Fibroblast of upper back skin (primary cell): ENCODE results near the gene SYNE2.
"Not testable (repeated sequence)": the region's sequence is repeated elsewhere in the genome, so short reads cannot be mapped to it uniquely, and the experiment has no call there.

Experiments
- DNase-seq: peaks from one replicate; pipeline ENCODE4 v3.0.0-alpha.2; 2013

SYNE2 gene

DNA sequence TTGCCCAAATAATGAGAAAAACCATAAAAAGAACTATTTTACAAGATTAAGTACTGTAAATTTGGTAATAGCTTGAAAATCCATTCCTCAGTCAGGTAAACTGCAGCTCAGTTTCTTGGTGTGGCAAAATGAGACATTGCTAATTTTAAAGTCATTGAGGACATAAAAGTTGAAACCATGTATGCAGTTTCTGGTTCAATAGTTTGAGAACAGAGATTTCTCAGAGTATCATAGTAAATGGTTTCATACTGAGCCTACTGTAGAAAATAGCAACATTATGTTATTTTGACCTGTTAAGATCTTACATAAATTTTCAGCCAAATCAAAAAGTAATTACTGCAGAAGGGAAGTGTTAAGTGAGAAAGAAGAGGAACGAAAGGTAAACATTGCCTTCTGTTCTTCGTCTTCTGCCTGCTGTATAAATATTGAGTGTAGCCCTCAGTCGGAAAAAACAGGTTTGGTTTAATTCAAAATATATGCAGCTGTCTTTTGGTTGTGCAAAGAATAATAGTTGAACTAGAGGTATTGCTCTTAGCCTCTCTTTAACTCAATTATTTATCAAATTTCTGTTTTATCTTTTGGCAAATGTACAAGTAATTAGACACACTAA is 119.6 kb downstream of the SYNE2 start:
- no peak for DNase-seq

DNA sequence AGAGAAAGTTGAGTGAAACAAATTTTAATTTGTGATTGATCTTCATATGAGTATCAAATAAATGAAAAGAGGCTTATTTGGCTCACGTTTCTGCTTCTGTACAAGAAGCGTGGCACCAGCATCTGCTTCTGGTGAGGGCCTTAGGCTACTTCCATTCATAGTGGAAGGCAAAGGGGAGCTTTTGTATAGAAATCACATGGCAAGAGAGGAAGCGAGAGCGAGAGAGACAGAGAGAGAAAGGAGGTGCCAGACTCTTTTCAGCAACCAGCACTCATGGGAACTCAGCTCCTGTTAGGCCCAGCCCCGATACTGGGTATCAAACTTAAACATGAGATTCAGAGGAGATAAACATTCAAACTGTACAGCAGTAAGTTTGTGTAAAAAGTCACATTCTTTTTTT is 121.4 kb downstream of the SYNE2 start:
- DNase-seq, result no peak

DNA sequence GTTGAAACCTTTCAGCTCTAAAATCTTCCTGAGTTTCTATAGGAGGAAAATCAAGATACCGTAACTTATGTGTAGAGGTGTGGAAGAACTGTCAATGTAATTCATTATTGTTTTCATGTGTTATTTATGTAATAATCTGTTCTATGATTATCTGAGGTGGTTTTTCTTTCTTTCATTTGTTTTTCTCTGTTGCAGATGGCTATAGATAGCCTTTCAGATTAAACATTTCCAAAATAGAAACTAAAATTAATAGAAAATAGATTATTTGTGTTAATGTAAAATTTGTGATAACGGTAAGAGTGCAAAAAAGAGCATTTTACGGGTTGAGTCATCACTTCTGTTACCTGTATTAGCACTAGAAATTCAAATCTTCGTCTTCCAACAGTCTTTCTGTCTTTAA is 128.8 kb downstream of the SYNE2 start:
- no peak for DNase-seq

DNA sequence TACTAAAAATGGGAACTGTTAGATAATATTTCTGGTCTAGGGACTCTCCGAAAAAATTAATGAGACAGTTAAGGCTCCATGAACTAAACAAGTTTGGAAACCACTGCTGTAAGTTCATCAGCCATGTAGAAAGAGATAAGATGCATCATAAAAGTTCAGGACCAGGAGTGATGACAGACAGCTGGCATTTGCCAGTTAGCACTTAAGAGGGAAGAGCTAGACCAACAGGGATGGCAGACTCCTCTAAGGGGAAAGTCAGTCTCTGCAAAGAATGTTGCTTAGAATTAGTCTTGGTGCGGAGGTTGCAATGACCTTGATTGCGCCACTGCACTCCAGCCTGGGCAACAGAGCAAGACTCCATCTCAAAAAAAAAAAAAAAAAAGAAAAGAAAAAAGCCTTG is 129.4 kb downstream of the SYNE2 start:
- DNase-seq, result no peak

DNA sequence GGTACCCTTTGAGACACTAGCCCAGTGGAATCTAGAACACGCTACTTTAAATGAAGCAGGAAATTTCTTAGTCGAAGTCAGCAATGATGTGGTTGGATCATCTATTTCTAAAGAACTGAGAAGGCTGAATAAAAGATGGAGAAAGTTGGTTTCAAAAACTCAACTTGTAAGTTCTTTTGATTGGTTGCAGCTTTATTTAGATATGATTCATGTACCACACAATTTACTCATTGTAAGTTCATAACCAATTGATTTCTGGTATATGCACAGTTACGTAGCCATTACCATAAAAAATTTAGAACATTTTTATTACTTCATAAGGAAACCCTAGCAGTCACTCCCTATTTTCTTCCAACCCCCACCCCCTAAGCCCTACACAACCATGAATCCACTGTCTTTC is 129.8 kb downstream of the SYNE2 start:
- no peak for DNase-seq

DNA sequence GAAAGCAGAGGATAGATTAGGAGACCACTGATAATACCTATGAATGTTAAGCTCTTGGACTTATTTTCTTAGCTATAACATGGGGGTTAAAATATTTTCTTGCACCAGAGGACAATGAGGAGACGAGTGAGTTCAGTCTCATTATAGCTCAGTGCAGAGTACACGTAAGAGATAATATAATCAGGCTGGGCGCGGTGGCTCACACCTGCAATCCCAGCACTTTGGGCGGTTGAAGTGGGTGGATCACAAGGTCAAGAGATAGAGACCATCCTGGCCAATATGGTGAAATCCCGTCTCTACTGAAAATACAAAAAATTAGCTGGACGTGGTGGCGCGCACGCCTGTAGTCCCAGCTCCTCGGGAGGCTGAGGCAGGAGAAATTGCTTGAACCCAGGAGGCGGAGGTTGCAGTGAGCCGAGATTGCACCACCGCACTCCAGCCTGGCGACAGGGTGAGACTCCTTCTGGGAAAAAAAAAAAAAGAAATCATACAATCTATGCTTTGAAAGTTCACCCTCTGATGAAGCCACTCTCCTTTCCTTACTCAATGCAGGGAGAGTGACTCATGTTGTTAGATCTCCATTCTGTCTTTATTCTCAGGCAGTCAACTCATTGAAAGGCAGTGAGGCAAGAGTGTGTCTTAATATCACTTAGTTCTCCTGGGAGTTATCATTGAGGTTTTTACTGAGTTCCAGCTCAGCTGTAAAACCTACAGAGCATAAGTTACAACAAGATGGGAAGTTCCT is 134.2 kb downstream of the SYNE2 start:
- peak; percentile 84 for DNase-seq

DNA sequence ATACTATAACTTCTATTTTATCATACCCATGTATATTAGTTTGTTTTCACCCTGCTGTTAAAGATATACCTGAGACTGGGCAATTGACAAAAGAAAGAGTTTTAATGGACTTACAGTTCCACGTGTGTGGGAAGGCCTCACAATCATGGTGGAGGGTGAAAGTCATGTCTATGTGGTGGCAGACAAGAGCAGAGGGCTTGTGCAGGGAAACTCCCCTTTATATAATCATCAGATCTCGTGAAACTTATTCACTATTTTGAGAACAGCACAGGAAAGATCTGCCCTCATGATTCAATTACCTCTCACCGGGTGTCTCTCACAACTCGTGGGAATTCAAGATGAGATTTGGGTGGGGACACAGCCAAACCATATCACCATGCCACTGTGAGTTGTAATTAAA is 135.8 kb downstream of the SYNE2 start:
- no peak for DNase-seq

DNA sequence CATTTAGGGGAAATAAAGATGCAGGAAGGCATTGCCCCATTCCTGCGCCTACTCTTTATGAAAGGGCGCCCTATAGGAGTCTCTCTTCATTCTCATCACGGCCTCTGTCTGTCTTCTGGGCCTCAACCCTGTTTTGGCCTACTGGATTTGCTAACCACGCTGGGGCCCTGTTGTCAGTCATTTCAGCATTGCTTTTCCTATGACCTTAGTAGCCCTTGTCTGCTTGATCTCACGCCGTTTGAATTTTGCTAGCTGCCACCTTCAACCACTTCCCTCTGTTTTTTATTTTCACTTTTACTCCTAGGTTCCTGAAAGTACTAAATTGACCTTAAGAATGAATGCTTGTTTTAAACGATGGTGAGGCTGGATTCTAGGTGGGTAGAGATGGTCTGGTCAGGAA is 139.0 kb downstream of the SYNE2 start:
- DNase-seq, result no peak

DNA sequence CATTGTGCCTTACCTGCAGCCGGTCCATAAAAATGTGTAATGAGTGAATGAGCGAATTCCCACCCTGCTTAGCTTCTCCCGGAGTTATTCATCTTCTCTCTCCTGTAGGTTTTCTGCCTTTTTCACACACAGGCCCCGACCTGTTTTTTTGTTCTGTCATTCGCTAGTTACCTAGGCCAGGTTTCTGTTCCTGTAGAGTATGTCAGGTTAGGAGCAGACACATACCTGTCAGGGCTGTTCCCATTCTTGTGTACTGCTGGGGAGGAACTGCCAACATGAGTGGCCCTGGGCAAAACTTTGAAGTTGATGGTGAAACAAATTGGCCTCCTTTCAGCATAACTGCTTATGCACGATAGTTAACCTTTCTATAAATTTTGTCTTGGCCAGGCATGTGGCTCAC is 140.1 kb downstream of the SYNE2 start:
- no peak for DNase-seq

DNA sequence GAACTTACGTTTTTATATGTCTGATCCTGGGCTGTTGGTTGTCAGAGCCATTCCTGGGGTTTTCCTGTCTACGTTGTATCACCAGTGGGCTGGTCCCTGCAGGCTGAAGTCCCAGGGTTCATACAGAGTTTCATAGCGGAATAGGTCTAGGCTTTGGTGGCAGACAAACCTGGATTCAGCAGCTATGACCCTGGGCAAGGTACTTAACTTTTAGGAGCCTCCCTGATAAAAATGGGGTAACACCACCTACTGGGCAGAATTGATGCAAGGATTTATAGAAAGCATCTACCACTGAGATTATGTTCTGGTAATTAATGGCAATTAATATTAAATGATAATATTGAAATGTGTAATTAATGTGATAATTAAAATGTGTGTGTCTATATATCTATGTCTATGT is 141.2 kb downstream of the SYNE2 start:
- no peak for DNase-seq

DNA sequence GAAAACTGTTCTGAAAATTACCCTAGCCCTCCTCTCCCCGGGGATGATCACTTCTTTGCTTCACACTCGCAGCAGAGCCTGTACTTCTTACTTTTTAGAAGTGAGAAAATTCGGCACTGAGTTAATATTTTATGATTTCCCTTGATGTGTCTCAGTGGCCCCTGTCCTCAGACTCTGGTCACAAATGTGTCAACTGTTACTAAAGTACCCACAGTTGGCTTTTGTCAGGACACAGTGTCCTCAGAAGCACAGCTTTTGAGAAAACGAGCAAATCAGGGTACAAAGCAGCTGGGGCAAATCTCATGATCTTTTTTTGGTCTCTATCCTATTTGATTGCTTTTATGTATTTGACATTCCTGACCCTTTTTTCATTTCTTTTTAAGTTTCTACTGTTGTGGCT is 142.5 kb downstream of the SYNE2 start:
- no peak for DNase-seq

DNA sequence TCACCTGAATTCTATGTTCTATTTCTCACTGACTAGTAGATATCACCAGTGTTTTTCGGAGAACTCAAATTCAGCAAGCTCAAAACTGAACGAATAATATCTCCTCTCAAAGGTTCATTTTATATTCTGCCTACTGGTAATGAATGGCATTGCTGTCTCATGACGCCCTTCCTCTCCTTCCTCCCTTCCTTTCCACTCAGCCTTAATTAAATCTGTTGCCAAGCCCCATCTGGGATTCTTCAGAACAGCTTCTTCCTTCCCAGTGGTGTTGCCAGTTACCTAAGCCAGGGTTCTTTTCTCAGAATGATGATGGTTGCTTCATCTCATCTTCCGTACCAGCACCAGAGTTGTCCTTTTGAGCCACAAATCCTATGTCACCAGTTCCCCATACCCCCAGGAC is 143.2 kb downstream of the SYNE2 start:
- no peak for DNase-seq

DNA sequence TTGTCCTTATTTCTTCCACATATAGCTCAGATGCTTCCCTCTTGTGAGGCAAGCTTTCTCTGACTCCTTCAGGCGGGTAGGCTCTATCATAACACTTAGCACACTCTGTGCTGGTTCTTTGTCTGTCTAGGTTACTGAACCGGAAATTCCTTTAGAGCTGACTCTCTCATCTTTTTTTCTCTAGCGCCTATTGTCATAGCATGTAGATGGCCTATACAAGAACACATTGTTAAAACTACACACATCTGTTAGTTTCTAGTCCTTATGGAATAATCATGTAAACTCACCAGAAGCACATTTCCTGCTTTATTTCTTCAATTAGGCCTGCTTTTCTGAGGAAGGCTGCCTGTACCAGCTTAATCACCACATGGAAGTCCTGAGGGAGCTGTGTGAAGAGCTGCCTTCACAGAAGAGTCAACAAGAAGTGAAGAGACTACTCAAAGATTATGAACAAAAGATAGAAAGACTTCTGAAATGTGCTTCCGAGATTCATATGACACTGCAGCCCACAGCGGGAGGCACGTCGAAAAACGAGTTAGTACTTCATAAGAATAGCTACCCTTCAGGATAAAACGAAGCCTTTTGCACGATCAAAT is 143.9 kb downstream of the SYNE2 start:
- peak; percentile 61 for DNase-seq

DNA sequence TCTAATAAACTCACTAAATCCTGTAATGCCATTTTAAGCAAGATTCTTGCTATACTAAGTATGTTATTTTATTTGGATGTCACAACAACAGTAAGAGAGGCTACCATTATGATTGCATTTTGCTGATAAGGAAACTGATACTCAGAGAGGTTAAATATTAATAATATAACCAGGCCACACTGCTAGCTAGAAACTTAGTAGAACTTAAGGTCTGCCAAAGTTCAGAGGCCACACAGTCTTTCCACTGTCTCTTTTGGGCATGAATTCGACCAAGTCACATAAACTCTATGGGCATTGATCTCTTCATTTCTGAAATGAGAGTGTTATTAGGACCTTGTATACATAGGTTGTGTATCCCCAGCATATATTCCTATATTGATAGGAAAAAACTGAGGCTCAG is 147.9 kb downstream of the SYNE2 start:
- DNase-seq, result no peak

DNA sequence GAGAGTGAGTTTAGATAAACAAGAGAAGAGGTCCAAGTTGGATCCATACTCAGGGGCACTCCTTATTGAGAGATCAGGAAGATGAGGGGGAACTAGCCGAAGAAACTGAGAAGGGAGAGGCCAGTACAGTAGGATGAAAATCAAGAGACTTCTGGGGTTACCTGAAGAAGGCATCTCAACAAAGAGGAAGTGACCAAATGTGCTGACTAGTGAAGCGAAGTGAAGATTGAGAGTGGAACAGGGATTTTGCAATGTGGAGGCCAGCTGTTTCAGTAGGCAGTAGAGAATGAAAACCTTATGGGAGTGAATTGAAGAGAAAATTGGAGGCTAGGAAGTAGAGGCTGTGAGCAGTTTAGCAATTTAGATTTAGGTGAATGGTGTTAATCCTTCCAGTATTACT is 153.0 kb downstream of the SYNE2 start:
- no peak for DNase-seq

DNA sequence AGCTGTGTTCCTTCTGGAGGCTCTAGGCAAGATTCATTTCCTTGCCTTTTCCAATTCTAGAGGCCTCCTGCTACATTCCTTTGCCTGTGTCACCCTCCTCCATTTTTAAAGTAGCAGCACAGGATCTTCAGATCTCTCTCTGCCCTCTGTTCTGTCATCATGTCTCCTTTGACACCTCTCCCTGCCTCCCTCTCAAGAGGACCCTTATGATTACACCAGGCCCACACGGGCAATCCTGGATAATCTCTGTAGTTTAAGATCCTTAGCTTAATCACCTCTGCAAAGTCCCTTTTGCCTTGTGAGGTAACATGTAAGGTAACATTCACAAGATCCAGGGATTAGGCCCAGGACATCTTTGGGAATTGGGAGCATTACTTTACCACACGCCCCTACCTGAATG is 155.2 kb downstream of the SYNE2 start:
- DNase-seq, result no peak

DNA sequence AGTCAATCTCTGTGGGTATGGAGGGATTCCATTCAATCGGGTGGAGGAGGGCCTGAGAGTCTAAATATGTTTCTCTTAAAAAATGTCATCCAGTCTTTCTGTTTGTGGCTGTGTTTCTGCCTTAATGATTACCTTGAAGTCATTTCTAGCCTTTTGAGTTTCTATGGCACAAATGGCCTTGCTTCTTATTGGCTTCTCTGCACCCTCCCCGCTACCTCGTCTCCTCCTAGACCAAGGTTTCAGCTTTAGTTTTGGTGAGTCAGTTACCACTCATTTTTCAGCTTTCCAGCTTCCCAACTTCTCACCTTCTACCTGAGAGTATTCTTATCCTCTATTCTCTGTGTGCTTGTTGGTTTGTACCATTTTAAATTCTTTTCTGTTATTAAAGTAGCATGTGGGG is 159.2 kb downstream of the SYNE2 start:
- DNase-seq, result no peak

DNA sequence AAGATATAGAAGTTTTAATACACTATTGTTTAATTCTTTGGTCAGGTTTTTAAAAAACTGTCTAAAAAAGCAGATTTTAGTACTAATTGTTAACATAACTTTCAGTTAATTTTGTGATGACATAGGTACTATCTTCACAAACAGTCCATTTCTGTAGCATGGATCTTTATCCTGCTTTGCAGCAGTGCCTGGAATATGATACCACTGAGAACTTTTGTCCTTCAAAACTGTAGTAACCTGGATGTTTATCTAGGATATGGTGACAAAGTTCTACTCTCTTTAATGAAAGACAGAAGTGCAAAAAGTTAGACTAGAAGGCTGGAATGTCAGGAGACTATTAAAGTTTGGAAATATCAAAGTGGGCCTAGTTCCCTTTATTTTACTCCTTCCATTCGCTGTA is 159.9 kb downstream of the SYNE2 start:
- no peak for DNase-seq

DNA sequence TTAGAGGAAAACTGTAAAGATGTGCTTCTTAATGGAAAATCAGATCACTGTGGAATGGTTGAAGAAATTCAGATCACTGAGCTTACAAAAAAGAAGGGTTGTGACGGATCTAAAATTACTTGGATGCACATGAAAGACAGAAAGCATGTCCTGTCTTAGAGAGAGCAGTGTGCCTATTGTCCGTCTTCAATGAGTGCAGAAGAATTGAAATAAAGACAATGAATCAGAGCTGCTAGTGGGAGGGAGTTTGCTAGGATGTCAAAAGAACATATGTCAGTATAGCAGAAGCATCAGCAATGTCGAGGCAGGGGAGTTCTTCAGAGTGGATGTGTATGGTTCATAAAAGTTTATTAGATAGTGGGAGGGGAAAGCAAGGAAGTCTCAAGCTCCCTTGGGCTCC is 172.7 kb downstream of the SYNE2 start:
- no peak for DNase-seq

DNA sequence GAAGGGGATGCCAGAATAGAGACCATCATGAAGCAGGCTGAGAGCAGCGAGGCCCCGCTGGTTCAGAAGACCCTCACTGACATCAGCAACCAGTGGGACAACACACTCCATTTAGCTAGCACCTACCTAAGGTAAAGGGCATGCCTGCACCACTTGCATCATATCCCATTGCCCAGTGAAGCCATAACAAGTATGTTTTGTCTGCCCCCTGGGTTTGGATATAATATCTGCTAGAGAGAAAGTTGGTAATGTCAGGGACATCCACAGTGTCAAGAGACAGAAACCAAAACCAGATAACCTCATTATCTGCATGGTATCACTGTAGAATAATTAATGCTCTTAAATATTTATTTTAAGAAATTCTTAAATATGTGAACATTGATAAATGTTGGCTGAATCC is 173.8 kb downstream of the SYNE2 start:
- no peak for DNase-seq

DNA sequence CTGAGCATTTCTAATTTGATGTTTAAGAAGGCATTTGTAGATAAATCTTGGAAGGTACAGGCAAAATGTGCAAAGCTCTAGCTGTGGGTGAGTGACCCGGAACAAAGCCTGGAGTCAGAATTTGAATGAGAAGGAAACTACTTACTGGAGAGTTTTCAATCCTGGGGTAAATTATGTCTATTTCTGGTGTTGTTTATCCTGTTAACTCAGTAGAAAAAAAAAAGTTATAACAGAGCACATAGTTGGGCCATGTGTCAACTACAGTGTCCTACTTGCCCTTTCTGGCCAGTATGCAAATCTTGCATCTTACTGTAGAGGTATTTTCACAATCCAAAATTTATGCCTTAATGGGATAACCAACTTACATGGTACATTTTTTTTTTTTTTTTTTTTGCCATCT is 182.3 kb downstream of the SYNE2 start:
- peak; percentile 28 for DNase-seq

DNA sequence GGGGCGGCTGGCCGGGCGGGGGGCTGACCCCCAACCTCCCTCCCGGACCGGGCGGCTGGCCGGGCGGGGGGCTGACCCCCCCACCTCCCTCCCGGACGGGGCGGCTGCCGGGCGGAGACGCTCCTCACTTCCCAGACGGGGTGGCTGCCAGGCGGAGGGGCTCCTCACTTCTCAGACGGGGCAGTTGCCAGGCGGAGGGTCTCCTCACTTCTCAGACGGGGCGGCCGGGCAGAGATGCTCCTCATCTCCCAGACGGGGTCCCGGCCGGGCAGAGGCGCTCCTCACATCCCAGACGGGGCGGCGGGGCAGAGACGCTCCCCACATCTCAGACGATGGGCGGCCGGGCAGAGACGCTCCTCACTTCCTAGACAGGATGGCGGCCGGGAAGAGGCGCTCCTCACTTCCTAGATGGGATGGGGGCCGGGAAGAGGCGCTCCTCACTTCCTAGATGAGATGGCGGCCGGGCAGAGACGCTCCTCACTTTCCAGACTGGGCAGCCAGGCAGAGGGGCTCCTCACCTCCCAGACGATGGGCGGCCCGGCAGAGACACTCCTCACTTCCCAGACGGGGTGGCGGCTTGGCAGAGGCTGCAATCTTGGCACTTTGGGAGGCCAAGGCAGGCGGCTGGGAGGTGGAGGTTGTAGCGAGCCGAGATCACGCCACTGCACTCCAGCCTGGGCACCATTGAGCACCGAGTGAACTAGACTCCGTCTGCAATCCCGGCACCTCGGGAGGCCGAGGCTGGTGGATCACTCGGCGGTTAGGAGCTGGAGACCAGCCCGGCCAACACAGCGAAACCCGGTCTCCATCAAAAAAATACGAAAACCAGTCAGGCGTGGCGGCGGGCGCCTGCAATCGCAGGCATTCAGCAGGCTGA is 185.3 kb downstream of the SYNE2 start:
- DNase-seq, result not testable (repeated sequence)

DNA sequence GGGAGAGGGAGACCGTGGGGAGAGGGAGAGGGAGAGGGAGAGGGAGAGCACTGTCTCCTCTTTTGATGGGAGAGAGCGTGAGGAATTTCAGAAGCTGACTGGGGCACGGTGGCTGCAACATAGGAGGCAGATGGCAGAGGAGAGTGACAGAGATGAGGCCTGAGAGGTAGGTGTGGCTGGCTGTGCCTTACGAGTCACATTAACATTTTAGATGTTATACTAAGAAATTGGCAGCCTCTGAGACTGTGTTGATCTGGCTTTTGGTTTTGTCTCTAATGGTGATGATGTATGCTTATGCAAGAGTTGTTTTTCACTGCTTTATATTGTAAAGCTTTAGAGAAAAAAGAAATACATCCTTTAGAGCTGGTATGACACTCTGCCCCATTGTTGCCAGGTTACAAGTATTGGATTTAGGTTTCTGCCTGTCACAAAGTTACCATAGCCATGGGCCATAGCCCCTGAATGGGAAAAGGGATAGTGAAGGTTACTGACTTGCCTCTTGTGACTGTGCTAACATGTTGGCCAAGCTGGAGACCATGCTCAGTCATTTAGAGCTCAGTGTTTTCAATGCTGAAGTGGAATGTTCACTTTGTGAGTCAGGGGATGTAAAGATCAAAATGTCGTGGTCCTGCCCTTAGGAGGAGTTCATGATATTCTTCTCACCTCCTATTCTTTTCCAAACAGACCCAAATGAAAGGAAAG is 186.2 kb downstream of the SYNE2 start:
- no peak for DNase-seq
